IMR-90 (cell line): Measurements from ENCODE around the gene TMC7. TPM values are rescaled to one million over a fixed set of nuclear protein-coding genes. Genes with fewer than 3 reads are reported as not detected.

ENCODE experiments used
- ATAC-seq: fragments of 200-7000 bp; cut with Tn5 transposase; 2 replicates; pipeline ENCODE4 v1.9.1; 2020; ENCODE audit warnings: low read depth, mild to moderate bottlenecking, moderate library complexity
- BruUV-seq: library from RNA; stranded (reverse); fragments of 400-500 nt; replicated peaks from 2 replicates; lab custom pipeline; 2021; lab: Mats Ljungman, UMichigan
- CTCF ChIA-PET: fragments of 300-600 bp; formaldehyde crosslinking; extraction: SDS; loops from one replicate; lab custom pipeline; 2021; ENCODE audit warnings: antibody characterized with exemption; lab: Yijun Ruan, JAX
- POLR2A ChIA-PET: fragments of 300-600 bp; sonication (Branson Sonifier 250); formaldehyde crosslinking; loops from one replicate; lab custom pipeline; 2022; ENCODE audit warnings: antibody characterized with exemption; ENCODE audit not compliant: unreplicated experiment; lab: Charles Lee
- DNase-seq: peaks from one replicate; pipeline ENCODE4 v3.0.0; 2013
- H2AFZ ChIP-seq: replicated peaks from 2 replicates; pipeline ENCODE3; 2013; ENCODE audit warnings: low read length, mild to moderate bottlenecking; ENCODE audit not compliant: poor library complexity
- H2AK5ac ChIP-seq: 2 replicates; pipeline ENCODE4 v1.6.1; 2013; ENCODE audit warnings: low read depth, low read length, inconsistent platforms
- H2AK9ac ChIP-seq: replicated peaks from 2 replicates; pipeline ENCODE3; 2013; ENCODE audit warnings: mild to moderate bottlenecking, low read depth, low read length, moderate library complexity; ENCODE audit not compliant: poor library complexity
- H2BK120ac ChIP-seq: 2 replicates; pipeline ENCODE4 v1.6.1; 2013; ENCODE audit warnings: low read depth, low read length, inconsistent platforms
- H2BK15ac ChIP-seq: 3 replicates; pipeline ENCODE4 v1.6.1; 2013; ENCODE audit warnings: low read depth, low read length, inconsistent platforms
- H2BK20ac ChIP-seq: 2 replicates; pipeline ENCODE4 v1.6.1; 2013; ENCODE audit warnings: low read depth, mild to moderate bottlenecking, inconsistent platforms, low read length, moderate library complexity
- H2BK5ac ChIP-seq: 2 replicates; pipeline ENCODE4 v1.6.1; 2013; ENCODE audit warnings: mild to moderate bottlenecking, low read depth, low read length, inconsistent platforms; ENCODE audit not compliant: poor library complexity, severe bottlenecking
- H3K14ac ChIP-seq: replicated peaks from 2 replicates; pipeline ENCODE4 v1.6.1; 2013; ENCODE audit warnings: low read depth, low read length, inconsistent platforms
- H3K18ac ChIP-seq: 2 replicates; pipeline ENCODE4 v1.6.1; 2013; ENCODE audit warnings: low read depth, low read length, control low read depth
- H3K23ac ChIP-seq: 2 replicates; pipeline ENCODE4 v1.6.1; 2013; ENCODE audit warnings: low read depth, low read length, inconsistent platforms
- H3K27ac ChIP-seq: 2 replicates; pipeline ENCODE4 v1.5.1; 2013; ENCODE audit warnings: mild to moderate bottlenecking, control low read depth, low read length; ENCODE audit not compliant: insufficient read depth
- H3K27me3 ChIP-seq: 2 replicates; pipeline ENCODE4 v1.6.1; 2013; ENCODE audit warnings: low read length; ENCODE audit not compliant: control insufficient read depth, insufficient read depth
- H3K36me3 ChIP-seq: 2 replicates; pipeline ENCODE4 v1.6.1; 2013; ENCODE audit warnings: low read length, mixed read lengths; ENCODE audit not compliant: control insufficient read depth, insufficient read depth
- H3K4ac ChIP-seq: 2 replicates; pipeline ENCODE4 v1.6.1; 2013; ENCODE audit warnings: low read depth, low read length, inconsistent platforms
- H3K4me1 ChIP-seq: 2 replicates; pipeline ENCODE4 v1.6.1; 2013; ENCODE audit warnings: low read length, mixed read lengths; ENCODE audit not compliant: control insufficient read depth, insufficient read depth
- H3K4me2 ChIP-seq: 2 replicates; pipeline ENCODE4 v1.6.1; 2013; ENCODE audit warnings: low read depth, mild to moderate bottlenecking, control low read depth, low read length, moderate library complexity
- H3K4me3 ChIP-seq: 2 replicates; pipeline ENCODE4 v1.5.1; 2013; ENCODE audit warnings: low read depth, mild to moderate bottlenecking, control low read depth, low read length, moderate library complexity; ENCODE audit not compliant: insufficient read depth
- H3K56ac ChIP-seq: 2 replicates; pipeline ENCODE4 v1.6.1; 2013; ENCODE audit warnings: low read length, inconsistent platforms; ENCODE audit not compliant: insufficient read depth; ENCODE audit errors: extremely low read depth
- H3K79me1 ChIP-seq, 2 experiments: 2 replicates each; pipeline ENCODE4 v1.6.1; 2013; ENCODE audit warnings: low read length in 2 of 2, inconsistent platforms in 1 of 2, low read depth in 1 of 2
- H3K9ac ChIP-seq: 2 replicates; pipeline ENCODE4 v1.6.1; 2013; ENCODE audit warnings: low read depth, low read length, control low read depth
- H3K9me1 ChIP-seq: 2 replicates; pipeline ENCODE4 v1.6.1; 2013; ENCODE audit warnings: low read length, inconsistent platforms; ENCODE audit not compliant: insufficient read depth
- H3K9me3 ChIP-seq: 2 replicates; pipeline ENCODE4 v1.6.1; 2013; ENCODE audit warnings: low read length; ENCODE audit not compliant: control insufficient read depth, insufficient read depth
- H4K20me1 ChIP-seq: 2 replicates; pipeline ENCODE4 v1.6.1; 2013; ENCODE audit warnings: low read length, inconsistent platforms; ENCODE audit not compliant: insufficient read depth
- H4K5ac ChIP-seq: 2 replicates; pipeline ENCODE4 v1.6.1; 2013; ENCODE audit warnings: mild to moderate bottlenecking, low read depth, low read length, control low read depth
- H4K8ac ChIP-seq, 2 experiments: 2 replicates each; pipeline ENCODE4 v1.6.1; 2013; ENCODE audit warnings: low read depth in 2 of 2, low read length in 2 of 2, control low read depth in 1 of 2, inconsistent platforms in 1 of 2
- H4K91ac ChIP-seq: 2 replicates; pipeline ENCODE4 v1.6.1; 2013; ENCODE audit warnings: low read depth, low read length, inconsistent platforms; ENCODE audit not compliant: insufficient read depth
- FOS ChIP-seq: fragments of 150-350 bp; IDR thresholded peaks from 2 replicates; pipeline ENCODE4 v1.6.1; 2016; ENCODE audit warnings: low read depth, low read length
- RAD21 ChIP-seq: IDR thresholded peaks from 2 replicates; pipeline ENCODE4 v1.6.1; 2012; ENCODE audit warnings: low read length, improper control_type of control experiment
- RFX5 ChIP-seq: IDR thresholded peaks from 2 replicates; pipeline ENCODE4 v1.8.0; 2012; ENCODE audit warnings: low read depth, mild to moderate bottlenecking, low read length, moderate library complexity
- SMC3 ChIP-seq: fragments of 150-350 bp; IDR thresholded peaks from 2 replicates; pipeline ENCODE4 v1.6.1; 2016; ENCODE audit warnings: low read depth, mild to moderate bottlenecking, antibody characterized with exemption, low read length, moderate library complexity
- WGBS, 2 experiments: methylation state at CpG; one replicate each; pipeline versions ENCODE4 v1.1.5 to v1.1.7; 2013; ENCODE audit warnings: missing lambda C conversion rate in 2 of 2; ENCODE audit not compliant: insufficient read length in 1 of 2; ENCODE audit errors: extremely low coverage in 2 of 2; 5-methylcytosine and 5-hydroxymethylcytosine counted together
- dilution Hi-C: fragments of 300-500 bp; cut with HindIII; formaldehyde crosslinking; loops from one replicate; pipeline ENCODE4 v1.14.3; 2018; ENCODE audit warnings: low sequenced_read_pairs; ENCODE audit not compliant: unreplicated experiment
- in situ Hi-C: fragments of 300-500 bp; cut with MboI; formaldehyde crosslinking; loops from 3 replicates; pipeline ENCODE4 v1.14.3; 2019; ENCODE audit warnings: low sequenced_read_pairs, inconsistent platforms, mixed read lengths
- intact Hi-C: fragments of 100-400 bp; cut with micrococcal nuclease; formaldehyde crosslinking; loops from 2 replicates; pipeline ENCODE4 v1.10.0; 2022
- polyA plus RNA-seq, 3 experiments: library from polyadenylated mRNA; depleted of rRNA; stranded (reverse); fragments of >200 nt; gene quantifications; 2 replicates each; pipeline ENCODE4 v1.2.3, GENCODE V29; 2012; ENCODE audit warnings: low replicate concordance in 1 of 3
- total RNA-seq: library from RNA; depleted of rRNA; stranded (reverse); fragments of >200 nt; gene quantifications from 2 replicates; pipeline ENCODE4 v1.2.3, GENCODE V29; 2012
- TF ChIP-seq, protein P1 (sequence below): conservative IDR thresholded peaks from 2 replicates; pipeline ENCODE4 v1.5.1; 2012; ENCODE audit warnings: mild to moderate bottlenecking, low read depth, low read length, improper control_type of control experiment

The TMC7 gene
- total and polyA plus RNA-seq, 2 of the 4 experiments (the other 2 are of a cell fraction) = 0.27 to 0.36 TPM

DNA sequence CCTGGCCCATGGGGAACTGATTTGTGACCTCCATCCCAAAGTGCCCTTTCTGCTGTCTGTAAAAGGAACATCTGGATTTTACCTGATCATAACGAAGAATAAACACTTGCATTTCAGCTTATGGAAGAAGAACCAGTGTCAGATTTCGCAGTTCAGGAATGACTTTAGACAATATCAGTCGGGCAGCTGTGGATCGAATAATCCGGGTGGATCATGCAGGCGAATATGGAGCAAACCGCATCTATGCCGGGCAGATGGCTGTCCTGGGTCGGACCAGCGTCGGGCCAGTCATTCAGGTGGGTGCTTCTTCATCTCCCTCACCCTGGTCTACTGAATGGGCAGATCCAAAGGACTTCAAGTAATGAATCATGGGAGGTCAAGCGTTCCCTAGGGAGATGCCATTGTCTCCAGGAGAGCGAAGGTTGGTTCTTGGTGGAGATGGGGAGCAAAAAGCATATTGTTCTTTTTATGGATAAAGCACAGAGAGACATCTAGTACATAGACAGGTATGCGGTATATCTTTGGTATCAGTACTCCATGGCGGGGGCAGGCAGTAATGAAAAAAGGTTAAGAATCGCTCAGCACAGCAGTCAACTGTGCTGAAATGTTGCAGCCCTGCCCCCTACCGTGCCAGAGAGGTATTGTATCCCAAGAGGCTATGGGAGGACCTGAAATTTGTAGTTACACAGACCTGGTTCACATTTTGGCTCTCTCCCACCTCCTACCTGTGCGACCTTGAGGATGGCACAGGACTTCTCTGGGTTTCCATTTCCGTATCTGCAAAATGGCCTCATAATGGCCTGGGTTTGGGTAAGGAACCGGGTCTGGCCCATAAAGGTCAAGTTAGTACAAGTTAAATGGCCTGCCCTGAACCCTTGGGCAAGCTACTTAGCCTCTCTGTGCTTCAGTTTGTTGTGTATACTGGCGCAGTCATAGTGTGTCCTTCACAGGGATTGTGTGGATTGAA lies 88.4 kb downstream of the TMC7 start:
- POLR2A ChIA-PET = no interaction called here
- intact Hi-C loops = loop anchor here (1.0 kb wide), 1 partner anchor 89 kb away; the partner anchor contains the start of gene TMC7

More for the DNA sequence above, 88.4 kb downstream of the TMC7 start:
- Histone ChIP-seq H3K4me1 (peaks cover 2% of the 10 kb centered on the region; the same call in 1 of the 2 replicates), H4K8ac (no peak overlapping the region), H3K4me2 (no peak overlapping the region), H4K20me1 (no peaks in the 10 kb centered on the region), H3K27ac (no peak overlapping the region), H3K9me3 (no peaks in the 10 kb centered on the region), H4K91ac (no peak overlapping the region), H2AFZ (peak overlapping the region; percentile 26), H3K14ac (no peak overlapping the region), H4K5ac (no peak overlapping the region), H3K4ac (no peak overlapping the region), H2BK5ac (no peak overlapping the region), H3K36me3 (peaks cover 5% of the 10 kb centered on the region), H2BK120ac (no peak overlapping the region), H3K23ac (no peak overlapping the region), H3K9ac (no peak overlapping the region), H2BK15ac (no peak overlapping the region), H2AK5ac (no peak overlapping the region), H3K9me1 (no peaks in the 10 kb centered on the region), H2BK20ac (no peak overlapping the region), H2AK9ac (no peak overlapping the region), H3K27me3 (no peaks in the 10 kb centered on the region), H3K18ac (no peak overlapping the region), H3K4me3 (no peak overlapping the region), H3K79me1 (peaks cover 0 to 11% of the 10 kb centered on the region in 2 experiments; a peak in 2 of 4 replicates), H3K56ac (no peak overlapping the region)
- peak; percentile 38 for ATAC-seq
- in situ Hi-C loops (loop anchor here (5.0 kb wide), 1 partner anchor 90 kb away; the partner anchor contains the start of gene TMC7), dilution Hi-C loops (no loop called here)
- DNase-seq = peak; percentile 56
- 88% methylated on average over 8 of the region's 21 CpGs; no CpG with 5 or more reads in 1 of the 2 experiments for WGBS, 2 experiments
- CTCF ChIA-PET = interaction anchor here (0.6 to 1.3 kb wide), 2 partner anchors 87 to 169 kb away, joined by 3 to 4 read pairs; no protein-coding TSS in a partner anchor
- TF ChIP-seq RFX5 (no peak), SMC3 (peak; percentile 80), FOS (no peak), RAD21 (peak; percentile 79)
- TF ChIP-seq, protein P1, sequence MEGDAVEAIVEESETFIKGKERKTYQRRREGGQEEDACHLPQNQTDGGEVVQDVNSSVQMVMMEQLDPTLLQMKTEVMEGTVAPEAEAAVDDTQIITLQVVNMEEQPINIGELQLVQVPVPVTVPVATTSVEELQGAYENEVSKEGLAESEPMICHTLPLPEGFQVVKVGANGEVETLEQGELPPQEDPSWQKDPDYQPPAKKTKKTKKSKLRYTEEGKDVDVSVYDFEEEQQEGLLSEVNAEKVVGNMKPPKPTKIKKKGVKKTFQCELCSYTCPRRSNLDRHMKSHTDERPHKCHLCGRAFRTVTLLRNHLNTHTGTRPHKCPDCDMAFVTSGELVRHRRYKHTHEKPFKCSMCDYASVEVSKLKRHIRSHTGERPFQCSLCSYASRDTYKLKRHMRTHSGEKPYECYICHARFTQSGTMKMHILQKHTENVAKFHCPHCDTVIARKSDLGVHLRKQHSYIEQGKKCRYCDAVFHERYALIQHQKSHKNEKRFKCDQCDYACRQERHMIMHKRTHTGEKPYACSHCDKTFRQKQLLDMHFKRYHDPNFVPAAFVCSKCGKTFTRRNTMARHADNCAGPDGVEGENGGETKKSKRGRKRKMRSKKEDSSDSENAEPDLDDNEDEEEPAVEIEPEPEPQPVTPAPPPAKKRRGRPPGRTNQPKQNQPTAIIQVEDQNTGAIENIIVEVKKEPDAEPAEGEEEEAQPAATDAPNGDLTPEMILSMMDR = peak; percentile 81
- BruUV-seq = no TSS peak
